A549 (cell line): ENCODE results near the gene SLFN5. TPM values are rescaled to one million over a fixed set of nuclear protein-coding genes. Genes with fewer than 3 reads are reported as not detected.

Source experiments
- CHD4 ChIP-seq: fragments of 200-600 bp; sonication (generic); IDR thresholded peaks from 2 replicates; pipeline ENCODE4 v1.6.1; 2016; ENCODE audit warnings: antibody characterized with exemption, mild to moderate bottlenecking, borderline replicate concordance
- EHF ChIP-seq: fragments of 250-450 bp; sonication (Bioruptor Pico); IDR thresholded peaks from 2 replicates; pipeline ENCODE4 v1.5.0; 2020; ENCODE audit warnings: mild to moderate bottlenecking
- EHMT2 ChIP-seq: fragments of 200-600 bp; sonication (generic); IDR thresholded peaks from 2 replicates; pipeline ENCODE4 v1.6.1; 2016; ENCODE audit warnings: antibody characterized with exemption, low read depth, mild to moderate bottlenecking, moderate library complexity
- EP300 ChIP-seq, 2 experiments: fragments of >200 bp; sonication (Bioruptor Twin); formaldehyde crosslinking; IDR thresholded peaks; 2 replicates in 1 of 2; 3 replicates in 1 of 2; pipeline ENCODE4 v1.6.1; 2016 to 2017
- ESRRA ChIP-seq: fragments of 150-350 bp; IDR thresholded peaks from 2 replicates; pipeline ENCODE4 v1.6.1; 2014; ENCODE audit warnings: mild to moderate bottlenecking, low read length, borderline replicate concordance
- FOSL2 ChIP-seq, 2 experiments: fragments of 450-650 bp in 1 of 2; fragments of >200 bp in 1 of 2; sonication (Bioruptor Twin) in 1 of 2; formaldehyde crosslinking; IDR thresholded peaks; 2 replicates each; pipeline versions ENCODE4 v1.5.0 to v1.6.1; 2016 to 2020; ENCODE audit warnings: mild to moderate bottlenecking in 1 of 2, moderate library complexity in 1 of 2
- HEYL ChIP-seq: fragments of 250-450 bp; sonication (Bioruptor Pico); IDR thresholded peaks from 2 replicates; pipeline ENCODE4 v1.8.0; 2021; ENCODE audit warnings: mild to moderate bottlenecking, moderate library complexity
- HOXB13 ChIP-seq: fragments of 250-450 bp; sonication (Bioruptor Pico); IDR thresholded peaks from 2 replicates; pipeline ENCODE4 v1.5.0; 2020; ENCODE audit warnings: low read depth, mild to moderate bottlenecking, moderate library complexity
- HOXB5 ChIP-seq: fragments of 250-450 bp; sonication (Bioruptor Pico); IDR thresholded peaks from 2 replicates; pipeline ENCODE4 v1.5.0; 2020; ENCODE audit warnings: mild to moderate bottlenecking, moderate library complexity
- JUNB ChIP-seq: fragments of >200 bp; sonication (Bioruptor Twin); formaldehyde crosslinking; IDR thresholded peaks from 2 replicates; pipeline ENCODE4 v1.6.1; 2016
- KDM1A ChIP-seq: fragments of 200-600 bp; sonication (generic); IDR thresholded peaks from 2 replicates; pipeline ENCODE4 v1.6.1; 2016; ENCODE audit warnings: low read depth, mild to moderate bottlenecking
- KDM5A ChIP-seq: fragments of 200-600 bp; sonication (generic); IDR thresholded peaks from 2 replicates; pipeline ENCODE4 v1.6.1; 2016; ENCODE audit warnings: antibody characterized with exemption, mild to moderate bottlenecking
- MAZ ChIP-seq: fragments of 150-350 bp; IDR thresholded peaks from 2 replicates; pipeline ENCODE4 v1.6.1; 2014; ENCODE audit warnings: antibody characterized with exemption, low read depth, low read length, borderline replicate concordance
- NPAS2 ChIP-seq: fragments of 250-450 bp; sonication (Bioruptor Pico); IDR thresholded peaks from 2 replicates; pipeline ENCODE4 v1.8.0; 2022; ENCODE audit warnings: mild to moderate bottlenecking, moderate library complexity, borderline replicate concordance
- POLR2AphosphoS2 ChIP-seq: conservative IDR thresholded peaks from 2 replicates; pipeline ENCODE4 v1.6.1; 2012; ENCODE audit warnings: low read length, improper control_type of control experiment, inconsistent platforms
- RAD21 ChIP-seq, 2 experiments: fragments of >200 bp in 1 of 2; sonication (Bioruptor Twin) in 1 of 2; formaldehyde crosslinking in 1 of 2; IDR thresholded peaks in 1 of 2; conservative IDR thresholded peaks in 1 of 2; 2 replicates in 1 of 2; 3 replicates in 1 of 2; pipeline ENCODE4 v1.6.1; 2012 to 2018; ENCODE audit warnings: inconsistent platforms in 1 of 2
- RARB ChIP-seq: fragments of 250-450 bp; sonication (Bioruptor Pico); IDR thresholded peaks from 2 replicates; pipeline ENCODE4 v1.8.0; 2021; ENCODE audit warnings: mild to moderate bottlenecking, moderate library complexity
- RCOR1 ChIP-seq: fragments of 150-350 bp; IDR thresholded peaks from 2 replicates; pipeline ENCODE4 v1.6.1; 2014; ENCODE audit warnings: antibody characterized with exemption, low read length, low read depth
- RFX5 ChIP-seq: fragments of 450-650 bp; IDR thresholded peaks from 2 replicates; pipeline ENCODE4 v1.7.1; 2014; ENCODE audit warnings: antibody characterized with exemption, mild to moderate bottlenecking, moderate library complexity
- SMC3 ChIP-seq: fragments of >200 bp; sonication (Bioruptor Twin); formaldehyde crosslinking; IDR thresholded peaks from 3 replicates; pipeline ENCODE4 v1.6.1; 2018; ENCODE audit warnings: inconsistent platforms
- SREBF2 ChIP-seq: fragments of 450-650 bp; IDR thresholded peaks from 2 replicates; pipeline ENCODE4 v1.6.1; 2014; ENCODE audit warnings: mild to moderate bottlenecking, moderate library complexity
- ZC3H11A ChIP-seq: fragments of 450-650 bp; IDR thresholded peaks from 2 replicates; pipeline ENCODE4 v1.6.1; 2014; ENCODE audit warnings: antibody characterized with exemption, mild to moderate bottlenecking
- ZFP36 ChIP-seq: fragments of 450-650 bp; IDR thresholded peaks from 2 replicates; pipeline ENCODE4 v1.6.1; 2014; ENCODE audit warnings: borderline replicate concordance; ENCODE audit not compliant: partially characterized antibody
- ZNF302 ChIP-seq: fragments of 250-450 bp; sonication (Bioruptor Pico); IDR thresholded peaks from 2 replicates; pipeline ENCODE4 v1.9.0; 2021; ENCODE audit warnings: inconsistent platforms, mild to moderate bottlenecking, moderate library complexity
- ZSCAN20 ChIP-seq: fragments of 250-450 bp; sonication (Bioruptor Pico); IDR thresholded peaks from 2 replicates; pipeline ENCODE4 v1.8.0; 2022; ENCODE audit warnings: mild to moderate bottlenecking, moderate library complexity
- polyA plus RNA-seq, 4 experiments: library from polyadenylated mRNA; depleted of rRNA in 3 of 4; stranded (reverse); fragments of >200 nt; fragmentation: RNase III in 1 of 4; extraction: RNeasy Plus Mini Kit Qiagen cat#74134 plus additional on column Dnase treatment in 1 of 4; gene quantifications; 2 replicates in 3 of 4; 3 replicates in 1 of 4; pipeline ENCODE4 v1.2.3, GENCODE V29; 2011 to 2017
- TF ChIP-seq, protein P1 (sequence below): fragments of >200 bp; sonication (Bioruptor Twin); formaldehyde crosslinking; IDR thresholded peaks from 3 replicates; pipeline ENCODE4 v1.6.1; 2016
- TF ChIP-seq, protein P2 (sequence below): fragments of >200 bp; sonication (Bioruptor Twin); formaldehyde crosslinking; IDR thresholded peaks from 3 replicates; pipeline ENCODE4 v1.5.1; 2016
- TF ChIP-seq, protein P3 (sequence below): fragments of >200 bp; sonication (Bioruptor Twin); formaldehyde crosslinking; IDR thresholded peaks from 2 replicates; pipeline ENCODE4 v1.6.1; 2016
- TF ChIP-seq, protein P4 (sequence below): fragments of 150-350 bp; IDR thresholded peaks from 2 replicates; pipeline ENCODE4 v1.6.1; 2014; ENCODE audit warnings: low read depth, mild to moderate bottlenecking, low read length
- TF ChIP-seq, protein P5 (sequence below): IDR thresholded peaks from 2 replicates; pipeline ENCODE4 v1.6.1; 2012
- TF ChIP-seq, protein P6 (sequence below): fragments of 250-450 bp; sonication (Bioruptor Pico); IDR thresholded peaks from 2 replicates; pipeline ENCODE4 v1.5.0; 2020; ENCODE audit warnings: low read depth, mild to moderate bottlenecking, moderate library complexity
- TF ChIP-seq, protein P7 (sequence below): fragments of 250-450 bp; sonication (Bioruptor Pico); IDR thresholded peaks from 2 replicates; pipeline ENCODE4 v1.5.0; 2021; ENCODE audit warnings: mild to moderate bottlenecking, moderate library complexity, borderline replicate concordance
- TF ChIP-seq, protein P8 (sequence below): IDR thresholded peaks from 2 replicates; pipeline ENCODE4 v1.6.1; 2012
- TF ChIP-seq, protein P9 (sequence below): IDR thresholded peaks from 2 replicates; pipeline ENCODE4 v1.6.1; 2012; ENCODE audit warnings: low read depth, borderline replicate concordance

The SLFN5 gene
- polyA plus RNA-seq, 2 of the 4 experiments (the other 2 are of a cell fraction): 1.9 to 33.1 TPM

DNA sequence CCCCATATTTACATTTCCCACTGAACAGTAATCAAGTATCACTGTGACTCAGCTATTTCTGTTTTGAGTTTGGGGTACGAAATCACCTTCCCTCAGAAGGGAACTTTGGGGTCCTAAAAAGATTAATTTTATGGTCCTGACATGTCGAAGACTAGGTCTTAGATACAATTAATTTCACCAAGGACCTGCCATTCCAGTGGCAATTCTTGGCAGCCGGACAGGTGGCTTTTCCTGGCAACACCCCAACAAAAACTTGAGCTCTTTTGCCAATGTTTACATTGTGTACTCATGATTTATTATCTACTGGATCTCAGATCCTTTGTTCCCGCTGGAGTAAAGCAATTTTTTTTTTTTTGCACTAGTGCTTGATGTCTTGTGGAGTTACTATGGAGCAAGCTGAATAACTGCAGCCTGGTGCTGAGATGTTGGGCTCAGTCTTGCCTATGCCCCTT is 14.4 kb downstream of the SLFN5 start (continued):
- TF ChIP-seq POLR2AphosphoS2 (no peak), ZC3H11A (no peak), EP300 (IDR thresholded peaks at IDR 0.05) (peak; percentile 45 to 59; a peak in 1 of 5 replicates), SMC3 (no peak), ESRRA (no peak), RAD21 (conservative IDR thresholded peaks at IDR 0.05 in 1 of 2, IDR thresholded peaks at IDR 0.05 in 1 of 2) (peak; percentile 12 to 23; a peak in 1 of 5 replicates), KDM1A (no peak), ZFP36 (no peak), CHD4 (no peak), MAZ (no peak), KDM5A (no peak), FOSL2 (IDR thresholded peaks at IDR 0.05) (no peak), FOSL2 (CRISPR knock-in tag; IDR thresholded peaks at IDR 0.05) (peak; percentile 35; the same call in 1 of the 2 replicates), ZSCAN20 (CRISPR knock-in tag) (no peak), JUNB (peak; percentile 74; the same call in 1 of the 2 replicates), EHMT2 (no peak), EHF (CRISPR knock-in tag) (no peak), HOXB5 (peak; percentile 91), NPAS2 (CRISPR knock-in tag) (no peak), RARB (CRISPR knock-in tag) (no peak), SREBF2 (no peak), ZNF302 (no peak), RFX5 (no peak), HEYL (CRISPR knock-in tag) (no peak), RCOR1 (no peak), HOXB13 (CRISPR knock-in tag) (no peak)
- TF ChIP-seq, protein P1, sequence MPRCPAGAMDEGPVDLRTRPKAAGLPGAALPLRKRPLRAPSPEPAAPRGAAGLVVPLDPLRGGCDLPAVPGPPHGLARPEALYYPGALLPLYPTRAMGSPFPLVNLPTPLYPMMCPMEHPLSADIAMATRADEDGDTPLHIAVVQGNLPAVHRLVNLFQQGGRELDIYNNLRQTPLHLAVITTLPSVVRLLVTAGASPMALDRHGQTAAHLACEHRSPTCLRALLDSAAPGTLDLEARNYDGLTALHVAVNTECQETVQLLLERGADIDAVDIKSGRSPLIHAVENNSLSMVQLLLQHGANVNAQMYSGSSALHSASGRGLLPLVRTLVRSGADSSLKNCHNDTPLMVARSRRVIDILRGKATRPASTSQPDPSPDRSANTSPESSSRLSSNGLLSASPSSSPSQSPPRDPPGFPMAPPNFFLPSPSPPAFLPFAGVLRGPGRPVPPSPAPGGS: 0 out of 3 replicates have a peak, but pooled peaks have one; percentile 51
- TF ChIP-seq, protein P2, sequence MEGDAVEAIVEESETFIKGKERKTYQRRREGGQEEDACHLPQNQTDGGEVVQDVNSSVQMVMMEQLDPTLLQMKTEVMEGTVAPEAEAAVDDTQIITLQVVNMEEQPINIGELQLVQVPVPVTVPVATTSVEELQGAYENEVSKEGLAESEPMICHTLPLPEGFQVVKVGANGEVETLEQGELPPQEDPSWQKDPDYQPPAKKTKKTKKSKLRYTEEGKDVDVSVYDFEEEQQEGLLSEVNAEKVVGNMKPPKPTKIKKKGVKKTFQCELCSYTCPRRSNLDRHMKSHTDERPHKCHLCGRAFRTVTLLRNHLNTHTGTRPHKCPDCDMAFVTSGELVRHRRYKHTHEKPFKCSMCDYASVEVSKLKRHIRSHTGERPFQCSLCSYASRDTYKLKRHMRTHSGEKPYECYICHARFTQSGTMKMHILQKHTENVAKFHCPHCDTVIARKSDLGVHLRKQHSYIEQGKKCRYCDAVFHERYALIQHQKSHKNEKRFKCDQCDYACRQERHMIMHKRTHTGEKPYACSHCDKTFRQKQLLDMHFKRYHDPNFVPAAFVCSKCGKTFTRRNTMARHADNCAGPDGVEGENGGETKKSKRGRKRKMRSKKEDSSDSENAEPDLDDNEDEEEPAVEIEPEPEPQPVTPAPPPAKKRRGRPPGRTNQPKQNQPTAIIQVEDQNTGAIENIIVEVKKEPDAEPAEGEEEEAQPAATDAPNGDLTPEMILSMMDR: no peak
- TF ChIP-seq, protein P3, sequence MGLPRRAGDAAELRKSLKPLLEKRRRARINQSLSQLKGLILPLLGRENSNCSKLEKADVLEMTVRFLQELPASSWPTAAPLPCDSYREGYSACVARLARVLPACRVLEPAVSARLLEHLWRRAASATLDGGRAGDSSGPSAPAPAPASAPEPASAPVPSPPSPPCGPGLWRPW: no peak
- TF ChIP-seq, protein P4, sequence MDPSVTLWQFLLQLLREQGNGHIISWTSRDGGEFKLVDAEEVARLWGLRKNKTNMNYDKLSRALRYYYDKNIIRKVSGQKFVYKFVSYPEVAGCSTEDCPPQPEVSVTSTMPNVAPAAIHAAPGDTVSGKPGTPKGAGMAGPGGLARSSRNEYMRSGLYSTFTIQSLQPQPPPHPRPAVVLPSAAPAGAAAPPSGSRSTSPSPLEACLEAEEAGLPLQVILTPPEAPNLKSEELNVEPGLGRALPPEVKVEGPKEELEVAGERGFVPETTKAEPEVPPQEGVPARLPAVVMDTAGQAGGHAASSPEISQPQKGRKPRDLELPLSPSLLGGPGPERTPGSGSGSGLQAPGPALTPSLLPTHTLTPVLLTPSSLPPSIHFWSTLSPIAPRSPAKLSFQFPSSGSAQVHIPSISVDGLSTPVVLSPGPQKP: no peak
- TF ChIP-seq, protein P5, sequence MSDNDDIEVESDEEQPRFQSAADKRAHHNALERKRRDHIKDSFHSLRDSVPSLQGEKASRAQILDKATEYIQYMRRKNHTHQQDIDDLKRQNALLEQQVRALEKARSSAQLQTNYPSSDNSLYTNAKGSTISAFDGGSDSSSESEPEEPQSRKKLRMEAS: peak; percentile 69
- TF ChIP-seq, protein P6, sequence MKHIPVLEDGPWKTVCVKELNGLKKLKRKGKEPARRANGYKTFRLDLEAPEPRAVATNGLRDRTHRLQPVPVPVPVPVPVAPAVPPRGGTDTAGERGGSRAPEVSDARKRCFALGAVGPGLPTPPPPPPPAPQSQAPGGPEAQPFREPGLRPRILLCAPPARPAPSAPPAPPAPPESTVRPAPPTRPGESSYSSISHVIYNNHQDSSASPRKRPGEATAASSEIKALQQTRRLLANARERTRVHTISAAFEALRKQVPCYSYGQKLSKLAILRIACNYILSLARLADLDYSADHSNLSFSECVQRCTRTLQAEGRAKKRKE (CRISPR knock-in tag): no peak
- TF ChIP-seq, protein P7, sequence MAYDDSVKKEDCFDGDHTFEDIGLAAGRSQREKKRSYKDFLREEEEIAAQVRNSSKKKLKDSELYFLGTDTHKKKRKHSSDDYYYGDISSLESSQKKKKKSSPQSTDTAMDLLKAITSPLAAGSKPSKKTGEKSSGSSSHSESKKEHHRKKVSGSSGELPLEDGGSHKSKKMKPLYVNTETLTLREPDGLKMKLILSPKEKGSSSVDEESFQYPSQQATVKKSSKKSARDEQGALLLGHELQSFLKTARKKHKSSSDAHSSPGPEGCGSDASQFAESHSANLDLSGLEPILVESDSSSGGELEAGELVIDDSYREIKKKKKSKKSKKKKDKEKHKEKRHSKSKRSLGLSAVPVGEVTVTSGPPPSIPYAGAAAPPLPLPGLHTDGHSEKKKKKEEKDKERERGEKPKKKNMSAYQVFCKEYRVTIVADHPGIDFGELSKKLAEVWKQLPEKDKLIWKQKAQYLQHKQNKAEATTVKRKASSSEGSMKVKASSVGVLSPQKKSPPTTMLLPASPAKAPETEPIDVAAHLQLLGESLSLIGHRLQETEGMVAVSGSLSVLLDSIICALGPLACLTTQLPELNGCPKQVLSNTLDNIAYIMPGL (CRISPR knock-in tag): no peak
- TF ChIP-seq, protein P8, sequence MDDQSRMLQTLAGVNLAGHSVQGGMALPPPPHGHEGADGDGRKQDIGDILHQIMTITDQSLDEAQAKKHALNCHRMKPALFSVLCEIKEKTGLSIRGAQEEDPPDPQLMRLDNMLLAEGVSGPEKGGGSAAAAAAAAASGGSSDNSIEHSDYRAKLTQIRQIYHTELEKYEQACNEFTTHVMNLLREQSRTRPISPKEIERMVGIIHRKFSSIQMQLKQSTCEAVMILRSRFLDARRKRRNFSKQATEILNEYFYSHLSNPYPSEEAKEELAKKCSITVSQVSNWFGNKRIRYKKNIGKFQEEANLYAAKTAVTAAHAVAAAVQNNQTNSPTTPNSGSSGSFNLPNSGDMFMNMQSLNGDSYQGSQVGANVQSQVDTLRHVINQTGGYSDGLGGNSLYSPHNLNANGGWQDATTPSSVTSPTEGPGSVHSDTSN: peak; percentile 61; the same call in 1 of the 2 replicates
- TF ChIP-seq, protein P9, sequence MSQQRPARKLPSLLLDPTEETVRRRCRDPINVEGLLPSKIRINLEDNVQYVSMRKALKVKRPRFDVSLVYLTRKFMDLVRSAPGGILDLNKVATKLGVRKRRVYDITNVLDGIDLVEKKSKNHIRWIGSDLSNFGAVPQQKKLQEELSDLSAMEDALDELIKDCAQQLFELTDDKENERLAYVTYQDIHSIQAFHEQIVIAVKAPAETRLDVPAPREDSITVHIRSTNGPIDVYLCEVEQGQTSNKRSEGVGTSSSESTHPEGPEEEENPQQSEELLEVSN: no peak
